Erythroblast (primary cell): ENCODE results near the gene DNAJB6.
A peak's percentile ranks its signal among the peaks of the same experiment; 100 is the strongest.

Experiments
- DNase-seq, 2 experiments: peaks; one replicate each; lab custom pipeline; 2025; lab: John Stamatoyannopoulos, UW
- GATA1 ChIP-seq: IDR thresholded peaks from 2 replicates; pipeline ENCODE4 v1.6.1; 2011; ENCODE audit warnings: low read depth, mild to moderate bottlenecking, control low read depth, low read length, moderate library complexity
- POLR2A ChIP-seq: IDR thresholded peaks from 2 replicates; pipeline ENCODE4 v1.6.1; 2011; ENCODE audit warnings: mild to moderate bottlenecking, low read length

Gene DNAJB6

GRCh38 chr7:157401567-157402387 lies 65.0 kb downstream of the DNAJB6 start:
- peak; percentile 67 to 89 for DNase-seq
- TF ChIP-seq POLR2A = peak; percentile 49
- TF ChIP-seq GATA1 = no peak

- no peak for DNase-seq
- TF ChIP-seq POLR2A (no peak), GATA1 (no peak)
Measured at GRCh38 chr7:157402388-157402703, 65.5 kb downstream of the DNAJB6 start.

GRCh38 chr7:157402911-157403534 lies 66.2 kb downstream of the DNAJB6 start:
- DNase-seq = peak; percentile 54 to 88
- TF ChIP-seq GATA1 (no peak), POLR2A (peak; percentile 29)

GRCh38 chr7:157403646-157404401 lies 67.0 kb downstream of the DNAJB6 start:
- no peak for TF ChIP-seq GATA1
- no peak for TF ChIP-seq POLR2A

GRCh38 chr7:157404845-157405481 lies 68.2 kb downstream of the DNAJB6 start:
- peak; percentile 30 for TF ChIP-seq POLR2A
- TF ChIP-seq GATA1 = peak; percentile 17
- peak; percentile 80 to 81 for DNase-seq

More at GRCh38 chr7:157403646-157404401, 67.0 kb downstream of the DNAJB6 start:
- DNase-seq = no peak

GRCh38 chr7:157405501-157405900 lies 68.7 kb downstream of the DNAJB6 start:
- TF ChIP-seq POLR2A (no peak), GATA1 (no peak)
- DNase-seq = no peak

GRCh38 chr7:157405914-157406810 lies 69.4 kb downstream of the DNAJB6 start:
- peak; percentile 15 to 35 for DNase-seq
- TF ChIP-seq POLR2A = no peak
- no peak for TF ChIP-seq GATA1

- TF ChIP-seq POLR2A = no peak
- no peak for TF ChIP-seq GATA1
- DNase-seq = no peak
Measured at GRCh38 chr7:157406971-157407370, 70.2 kb downstream of the DNAJB6 start.

- no peak for DNase-seq
- TF ChIP-seq GATA1 = no peak
- TF ChIP-seq POLR2A = no peak
Measured at GRCh38 chr7:157407512-157408257, 70.9 kb downstream of the DNAJB6 start.

- no peak for DNase-seq
- no peak for TF ChIP-seq GATA1
- TF ChIP-seq POLR2A = no peak
Measured at GRCh38 chr7:157408258-157409101, 71.7 kb downstream of the DNAJB6 start.

GRCh38 chr7:157409149-157409752 lies 72.4 kb downstream of the DNAJB6 start:
- TF ChIP-seq POLR2A = no peak
- no peak for TF ChIP-seq GATA1
- DNase-seq = no peak
